T follicular helper cell (primary cell): ENCODE results near the gene GALNT10.

Experiments used
- DNase-seq: peaks from one replicate; pipeline ENCODE4 v3.0.0-alpha.2; 2020; ENCODE audit warnings: low read depth

GALNT10 gene

DNA sequence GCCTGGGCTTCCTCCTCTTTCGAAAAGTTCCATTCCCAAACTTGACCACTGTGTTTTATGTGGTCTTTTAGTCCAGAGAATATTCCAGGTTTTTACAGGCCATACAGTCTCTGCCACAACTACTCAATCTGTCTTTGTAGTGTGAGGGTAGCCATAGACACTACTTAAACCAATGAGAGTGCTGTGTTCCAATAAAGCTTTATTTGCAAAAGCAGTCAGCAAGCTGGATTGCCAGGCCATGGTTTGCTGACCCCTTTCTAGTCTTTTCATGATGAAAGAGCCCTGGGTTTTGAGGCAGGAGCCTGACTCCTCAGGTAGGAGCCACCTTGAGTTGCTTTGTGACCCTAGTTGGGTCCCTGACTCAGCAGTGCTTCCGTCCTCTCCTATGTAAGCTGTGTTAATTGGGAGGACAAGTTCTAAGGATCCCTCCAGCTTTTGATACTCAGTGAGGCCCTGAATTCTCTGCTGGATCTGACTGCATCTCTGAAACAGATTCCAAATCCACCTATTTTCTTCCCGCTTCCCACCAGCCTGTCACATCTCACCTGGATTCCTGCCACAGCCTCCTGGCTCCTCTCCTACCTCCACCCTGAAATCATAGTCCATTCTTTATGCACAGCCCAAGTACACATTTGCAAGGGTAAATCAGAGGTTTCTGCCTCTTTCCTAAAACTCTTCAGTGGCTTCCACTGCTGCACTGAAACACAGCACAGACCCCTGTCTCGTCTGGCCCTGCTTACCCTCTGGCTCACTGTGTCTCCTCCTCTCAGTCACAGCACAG, 13.5 kb downstream of the GALNT10 start:
- no peak for DNase-seq

DNA sequence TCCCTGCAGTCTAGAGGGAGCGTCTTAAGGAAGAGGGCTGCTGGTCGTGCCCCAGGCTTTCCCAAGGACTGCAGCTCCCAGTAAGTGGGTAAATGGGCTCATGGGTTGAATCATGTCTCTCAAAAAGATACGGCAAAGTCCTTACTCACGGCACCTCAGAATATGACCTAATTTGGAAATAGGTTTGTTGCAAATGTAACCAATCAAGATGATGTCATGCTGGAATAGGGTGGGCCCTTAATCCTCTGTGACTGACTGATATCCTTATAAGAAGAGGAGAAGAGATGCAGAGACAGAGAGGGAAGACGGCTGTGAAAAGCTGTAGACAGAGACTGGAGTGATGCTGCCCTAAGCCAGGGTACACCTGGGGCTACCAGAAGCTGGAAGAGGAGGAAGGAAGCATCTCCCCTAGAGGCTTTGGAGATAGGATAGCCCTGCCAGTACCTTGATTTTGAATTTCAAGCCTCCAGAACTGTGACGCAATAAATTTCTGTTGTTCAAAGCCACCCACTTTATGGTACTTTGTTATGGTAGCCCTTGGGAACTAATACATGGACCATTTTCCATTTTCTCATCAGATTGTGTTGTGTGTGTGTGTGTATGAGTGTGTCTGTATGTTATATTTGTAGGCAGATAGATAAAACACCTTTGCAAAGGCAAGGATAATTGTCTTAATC, 15.0 kb downstream of the GALNT10 start:
- DNase-seq: no peak

DNA sequence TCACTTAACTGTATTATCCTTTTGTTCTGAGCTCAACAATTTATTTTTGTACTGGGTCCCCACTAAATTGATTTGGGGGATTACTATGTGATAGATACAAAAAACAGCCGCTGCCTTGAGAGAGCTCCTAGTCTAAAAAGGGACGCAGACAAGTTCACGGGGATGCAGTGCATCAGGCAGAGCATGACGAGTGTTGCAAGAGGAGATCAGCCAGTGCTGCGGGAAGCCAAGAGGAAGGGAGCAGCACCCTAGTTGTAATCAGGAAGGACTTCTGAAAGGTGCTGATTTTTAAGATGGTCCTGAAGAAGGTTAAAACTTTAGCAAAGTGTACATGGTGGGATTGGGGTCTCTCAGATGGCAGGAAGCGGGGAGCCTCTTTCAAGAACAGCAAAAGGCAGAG, 15.8 kb downstream of the GALNT10 start:
- DNase-seq: no peak

DNA sequence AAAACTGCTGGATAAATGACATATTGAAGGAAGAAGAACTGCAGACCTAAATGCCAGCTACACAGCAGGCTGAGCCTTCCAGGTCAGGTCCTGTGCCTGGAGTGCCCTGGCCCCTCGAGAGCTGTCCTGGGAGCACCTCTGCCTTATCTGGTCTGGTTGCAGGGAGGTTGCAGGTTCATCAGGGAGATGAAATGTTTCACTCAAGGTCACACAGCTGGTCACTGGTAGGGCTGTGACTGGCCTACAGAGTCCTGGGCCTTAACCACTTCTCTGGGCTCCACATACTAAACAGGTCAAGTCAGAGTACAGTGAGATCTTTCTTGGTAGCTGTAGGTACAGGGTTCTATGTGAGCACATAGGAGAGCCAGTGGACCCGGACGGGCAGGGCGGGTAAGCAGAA, 16.7 kb downstream of the GALNT10 start:
- no peak for DNase-seq

DNA sequence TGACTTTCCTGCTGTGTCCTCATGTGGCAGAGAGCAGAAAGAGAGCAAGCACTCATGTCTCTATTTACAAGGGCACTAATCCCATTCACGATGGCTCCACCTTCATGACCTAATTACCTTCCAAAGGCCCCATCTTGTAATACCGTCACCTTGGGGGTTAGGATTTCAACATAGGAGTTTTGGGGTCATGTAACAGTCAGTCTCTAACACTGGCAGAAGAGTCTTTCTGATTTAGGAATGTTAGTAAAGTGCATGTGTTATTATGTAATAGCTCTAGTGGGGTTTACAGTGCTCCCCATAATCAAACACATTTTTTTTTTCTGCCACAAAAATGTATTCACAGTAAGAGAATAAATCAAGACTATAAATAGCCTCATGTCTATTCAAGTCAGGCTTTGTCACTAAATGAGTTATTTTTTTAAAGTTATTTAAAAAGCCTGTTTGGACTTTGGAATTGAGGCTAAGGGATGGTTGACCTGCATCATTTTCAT, 19.1 kb downstream of the GALNT10 start:
- DNase-seq: no peak

DNA sequence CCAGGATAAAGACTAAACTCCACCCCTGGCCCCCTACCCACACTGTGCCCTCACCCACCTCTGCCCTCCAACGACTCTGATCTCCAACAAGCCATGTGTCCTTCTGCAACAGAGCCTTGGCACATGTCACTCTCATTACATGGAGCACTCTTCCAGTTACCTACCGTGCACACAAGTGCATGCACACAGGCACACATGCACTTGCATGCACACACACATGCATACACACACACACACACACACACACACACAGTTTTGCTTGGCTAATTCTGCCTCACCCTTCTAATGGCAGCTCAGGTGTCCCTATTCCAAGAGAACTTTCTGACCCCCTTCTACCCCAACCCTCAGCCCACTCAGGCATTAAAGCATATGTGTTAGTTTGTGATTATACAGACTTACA, 19.6 kb downstream of the GALNT10 start:
- DNase-seq: no peak

DNA sequence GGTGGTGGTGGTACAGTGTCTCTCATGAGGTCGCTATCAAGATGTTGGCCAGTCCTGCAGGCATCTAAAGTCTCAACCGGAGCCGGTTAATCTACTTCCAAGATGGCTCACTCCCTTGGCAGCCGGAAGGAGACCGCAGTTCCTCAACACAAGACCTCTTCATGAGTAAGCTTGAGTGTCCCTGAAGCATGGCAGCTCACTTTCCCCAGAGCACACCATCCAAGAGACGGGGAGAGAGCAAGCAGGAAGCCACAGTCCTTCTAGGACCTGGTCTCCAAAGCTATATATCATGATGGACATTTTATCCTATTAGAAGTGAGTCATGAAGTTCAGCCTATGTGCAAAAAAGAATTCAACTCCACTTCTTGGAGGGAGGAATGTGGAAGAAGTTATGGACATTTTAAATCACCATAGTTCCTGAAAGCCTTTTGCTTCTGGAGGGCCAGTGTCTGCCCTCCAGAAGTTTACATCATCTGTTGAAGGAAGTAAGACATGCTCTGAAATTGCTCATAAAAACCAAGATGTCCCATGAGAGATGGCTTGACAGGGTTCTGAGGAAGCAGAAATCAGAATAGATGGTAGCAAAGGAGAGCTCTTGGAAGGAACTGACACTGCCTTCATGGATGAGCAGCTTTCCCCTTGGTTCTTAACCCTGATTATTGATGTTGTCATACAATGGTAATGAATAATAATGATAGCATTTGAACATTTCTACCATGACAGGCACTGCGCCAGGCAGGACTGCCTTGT, 21.3 kb downstream of the GALNT10 start:
- no peak for DNase-seq

DNA sequence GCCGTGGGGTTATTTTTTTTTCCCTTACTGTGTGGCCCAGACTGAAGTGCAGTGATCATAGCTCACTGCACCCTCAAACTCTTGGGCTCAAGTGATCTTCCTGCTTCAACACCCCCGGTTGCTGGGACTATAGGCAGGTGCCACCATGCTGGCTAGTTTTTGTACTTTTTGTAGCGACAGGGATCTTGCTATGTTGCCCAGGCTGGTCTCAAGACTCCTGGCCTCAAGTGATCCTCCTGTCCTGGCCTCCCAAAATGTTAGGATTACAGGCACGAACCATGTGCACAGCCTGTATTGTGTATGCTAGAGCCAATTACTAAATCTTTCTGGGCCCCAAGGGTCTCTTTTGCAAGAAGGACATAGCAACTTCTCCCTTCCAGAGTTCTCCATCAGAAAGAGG, 23.1 kb downstream of the GALNT10 start:
- DNase-seq: no peak

DNA sequence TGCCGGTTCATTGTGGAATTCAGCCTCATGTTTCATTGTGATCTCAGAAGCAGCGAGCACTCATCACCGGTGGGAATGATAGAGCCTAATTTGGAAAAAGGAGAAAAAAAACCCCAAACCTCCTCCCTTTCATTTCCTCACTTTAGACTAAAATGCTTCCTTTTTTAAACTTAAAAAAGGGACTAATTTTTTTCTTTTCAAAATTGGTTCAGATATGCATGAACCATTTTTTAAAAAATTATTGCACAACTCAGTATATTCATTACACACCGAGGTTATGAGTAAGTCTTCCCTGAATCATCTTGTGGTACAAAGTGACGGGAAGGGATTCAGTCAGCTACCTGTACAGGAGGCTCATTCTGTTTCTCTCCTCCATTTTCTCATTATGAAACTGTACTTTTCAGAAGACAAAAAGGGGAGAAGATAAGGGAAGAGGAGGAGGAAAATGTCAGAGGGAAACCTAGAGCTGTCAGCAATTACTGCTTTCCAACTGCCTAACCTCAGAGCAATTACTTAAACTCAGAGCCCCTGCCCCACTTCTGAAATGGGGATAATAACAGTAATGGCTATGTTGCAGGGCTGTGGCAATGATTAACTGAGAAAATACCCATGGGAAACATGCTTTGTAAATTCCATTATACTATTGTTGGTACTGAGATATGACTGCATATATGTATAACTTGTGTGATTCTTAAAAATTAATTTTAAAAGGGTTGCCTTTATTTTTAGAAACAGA, 24.0 kb downstream of the GALNT10 start:
- no peak for DNase-seq

DNA sequence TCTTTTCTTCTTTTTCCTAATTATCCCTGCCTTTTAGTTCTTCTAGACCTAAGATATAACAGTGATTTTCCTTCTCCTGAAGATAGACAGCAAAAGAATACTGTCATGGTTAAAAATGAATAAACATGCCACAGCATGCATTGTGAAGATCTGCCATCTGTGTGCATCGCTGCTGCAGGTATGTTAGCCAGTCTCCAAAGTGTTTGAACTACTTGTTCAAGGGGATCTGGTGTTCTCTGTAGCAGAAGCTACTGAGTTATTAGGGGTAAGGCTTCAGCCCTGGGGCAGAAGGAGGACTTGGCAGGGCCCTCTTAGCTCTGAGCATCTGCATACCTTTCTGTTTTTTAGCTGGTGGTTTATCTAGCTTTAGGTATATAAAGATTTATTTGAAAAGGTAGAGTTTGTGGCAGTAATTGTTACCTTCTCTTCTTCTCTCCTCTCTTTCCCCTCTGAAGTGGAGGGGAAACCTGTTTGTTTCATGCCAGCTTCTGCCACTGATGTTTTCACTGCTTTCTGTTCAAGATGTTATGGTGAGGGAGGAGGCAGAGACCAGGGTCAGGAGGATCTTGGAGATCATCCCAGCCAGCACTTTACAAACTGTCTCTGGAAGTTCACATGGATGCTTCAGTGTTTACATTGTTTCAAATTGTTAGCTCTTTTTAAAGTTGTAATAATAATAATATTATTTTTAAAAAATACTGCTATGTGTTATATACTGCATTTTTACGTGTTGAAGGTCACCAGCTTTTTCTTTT, 25.2 kb downstream of the GALNT10 start:
- DNase-seq: no peak

DNA sequence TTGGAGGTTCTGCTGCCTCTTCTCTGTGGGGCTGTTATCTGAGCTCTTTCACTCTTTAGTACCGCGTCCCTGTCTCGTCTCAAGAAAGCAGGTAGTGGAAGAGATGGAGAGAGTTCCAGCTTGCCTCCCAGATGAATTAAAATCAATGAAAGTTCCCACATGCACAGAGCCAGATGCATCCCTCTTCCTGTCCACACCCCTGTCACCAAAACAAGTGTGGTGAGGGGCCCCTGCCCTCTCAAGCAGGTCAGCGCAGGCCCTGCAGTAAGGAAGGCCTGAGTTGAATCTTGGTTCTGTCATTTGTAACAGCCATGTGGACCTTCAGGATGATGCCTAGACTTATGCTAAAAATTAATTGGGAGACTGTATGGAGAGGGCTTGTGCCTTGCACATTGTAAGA, 26.9 kb downstream of the GALNT10 start:
- DNase-seq: no peak

DNA sequence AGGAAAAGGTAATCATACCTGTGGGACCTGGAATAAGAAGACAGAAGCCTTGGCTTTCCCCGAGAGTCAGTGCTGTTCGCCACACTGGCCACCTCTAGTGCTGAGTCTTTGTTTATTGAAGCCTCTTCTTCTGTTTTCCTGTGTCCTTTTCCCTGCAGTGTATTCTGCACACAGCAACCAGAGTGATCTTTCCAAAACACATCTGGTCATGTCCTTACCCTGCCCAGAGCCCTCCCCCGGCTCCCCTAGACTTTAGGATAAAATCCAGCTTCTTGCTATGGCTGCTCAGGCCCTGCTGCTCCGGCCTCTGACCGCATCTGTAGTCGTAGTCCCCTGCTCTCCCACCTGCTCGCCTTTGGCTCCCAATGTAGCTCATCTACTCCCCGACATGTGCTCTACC, 28.3 kb downstream of the GALNT10 start:
- no peak for DNase-seq

DNA sequence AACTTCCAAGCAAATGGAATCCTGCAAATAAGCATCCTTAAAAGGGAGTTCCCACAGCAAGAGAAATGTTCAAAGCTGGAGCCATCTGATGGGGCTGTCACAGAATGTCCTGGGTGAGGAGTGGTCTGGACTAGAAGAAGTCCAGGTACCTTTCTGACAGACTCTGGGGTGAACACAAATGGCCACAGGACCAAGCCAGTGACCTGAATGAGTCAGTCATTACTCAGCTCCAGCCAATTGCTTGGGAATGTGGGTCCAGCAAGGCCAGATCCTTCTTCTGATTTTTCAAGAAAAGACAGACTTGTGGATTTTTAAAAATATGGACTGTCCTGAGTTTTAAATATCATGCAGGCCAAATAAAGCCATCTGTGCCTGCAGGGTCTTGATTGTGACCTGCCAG, 30.1 kb downstream of the GALNT10 start:
- no peak for DNase-seq

DNA sequence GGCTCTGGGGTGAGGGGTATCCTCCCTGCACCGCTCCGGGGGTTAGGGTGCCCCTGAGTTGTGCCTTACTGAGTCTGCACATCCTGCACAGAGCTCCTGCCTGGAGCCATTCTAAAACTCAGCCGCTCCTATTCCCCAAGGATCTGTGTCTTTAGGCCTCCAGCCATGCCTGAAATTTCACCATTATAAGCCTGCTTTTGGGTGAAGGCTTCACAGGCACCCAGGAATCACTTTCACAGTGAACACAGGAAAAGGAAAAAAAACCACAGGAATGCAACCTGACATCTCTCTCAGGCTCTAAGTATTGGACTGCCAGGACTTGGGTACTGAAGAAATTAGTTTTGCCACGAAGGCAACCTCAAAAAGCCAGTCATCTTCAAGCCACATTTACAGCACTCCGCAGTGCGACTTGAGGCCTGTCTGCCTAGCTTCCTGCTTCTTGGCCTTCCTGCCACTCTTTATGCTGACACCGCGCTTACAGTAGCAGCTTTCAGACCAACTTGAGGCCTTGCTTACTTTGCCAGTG, 30.9 kb downstream of the GALNT10 start:
- peak; percentile 24 for DNase-seq

DNA sequence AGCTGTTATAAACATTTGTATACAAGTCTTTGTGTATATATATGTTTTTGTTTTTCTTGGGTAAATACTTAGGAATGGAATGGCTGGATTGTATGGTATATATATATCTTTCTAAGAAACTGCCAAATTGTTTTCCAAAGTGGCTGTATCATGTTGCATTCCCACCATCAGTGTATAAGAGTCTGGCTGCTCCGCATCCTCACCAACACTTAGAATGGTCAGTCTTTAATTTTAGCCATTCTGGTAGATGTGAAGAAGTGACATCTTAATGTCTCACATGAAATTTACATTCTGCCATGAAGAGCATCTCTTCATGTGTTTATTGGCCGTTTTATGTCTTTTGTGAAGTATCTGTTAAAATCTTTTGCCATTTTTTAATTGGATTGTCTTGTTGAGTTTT, 31.9 kb downstream of the GALNT10 start:
- DNase-seq: no peak

DNA sequence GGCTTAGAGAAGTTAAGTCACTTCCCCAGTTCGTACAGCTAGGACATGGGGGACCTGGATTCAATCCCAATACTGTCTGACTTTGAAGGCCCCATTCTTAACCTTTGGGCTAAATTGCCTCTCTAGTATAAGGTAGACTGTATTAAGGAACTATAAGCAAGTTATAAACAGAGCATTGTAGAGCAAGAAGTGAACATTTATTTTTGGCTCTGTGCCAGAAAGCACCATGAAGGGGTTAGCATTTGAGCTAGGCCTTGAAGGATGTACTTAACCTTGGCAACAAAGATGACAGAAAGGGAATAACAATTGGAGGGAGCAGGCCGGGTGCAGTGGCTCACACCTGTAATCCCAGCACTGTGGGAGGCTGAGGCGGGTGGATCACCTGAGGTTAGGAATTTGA, 32.8 kb downstream of the GALNT10 start:
- no peak for DNase-seq

DNA sequence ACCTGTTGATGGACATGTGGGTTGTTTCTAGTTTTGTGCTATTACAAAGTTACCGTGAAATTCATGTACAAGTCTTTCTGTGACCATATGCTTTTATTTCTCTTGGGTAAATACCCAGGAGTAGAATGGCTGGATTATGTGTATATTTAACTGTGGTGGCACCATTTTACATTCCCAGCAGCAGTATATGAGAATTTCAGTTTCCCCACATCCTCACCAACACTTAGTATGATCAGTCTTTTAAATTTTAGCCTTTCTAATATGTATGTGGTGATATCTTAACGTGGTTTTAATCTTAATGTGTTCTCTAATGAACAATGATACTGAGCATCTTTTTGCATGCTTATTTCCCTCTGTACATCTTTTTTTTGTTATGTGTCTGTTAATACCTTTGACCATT, 36.6 kb downstream of the GALNT10 start:
- no peak for DNase-seq

DNA sequence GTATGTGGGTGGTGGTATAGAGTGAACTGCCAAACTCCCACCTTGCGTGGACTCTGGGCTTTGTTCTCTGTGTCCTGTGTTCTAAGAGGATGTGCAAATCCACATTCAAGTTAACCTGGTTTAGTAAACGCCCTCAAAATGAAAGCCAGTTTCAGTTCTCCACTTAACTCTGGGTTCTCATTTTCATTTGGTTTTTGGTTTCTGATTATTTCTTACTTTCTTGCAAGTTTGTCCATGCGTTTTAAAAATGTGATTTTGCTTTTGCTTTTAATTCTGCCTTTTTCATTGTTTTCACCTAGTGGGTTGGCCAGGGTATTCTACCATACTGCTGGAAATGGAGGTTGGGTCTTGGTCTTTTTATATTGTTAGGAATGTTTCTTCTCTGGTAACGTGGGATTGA, 38.2 kb downstream of the GALNT10 start:
- no peak for DNase-seq

DNA sequence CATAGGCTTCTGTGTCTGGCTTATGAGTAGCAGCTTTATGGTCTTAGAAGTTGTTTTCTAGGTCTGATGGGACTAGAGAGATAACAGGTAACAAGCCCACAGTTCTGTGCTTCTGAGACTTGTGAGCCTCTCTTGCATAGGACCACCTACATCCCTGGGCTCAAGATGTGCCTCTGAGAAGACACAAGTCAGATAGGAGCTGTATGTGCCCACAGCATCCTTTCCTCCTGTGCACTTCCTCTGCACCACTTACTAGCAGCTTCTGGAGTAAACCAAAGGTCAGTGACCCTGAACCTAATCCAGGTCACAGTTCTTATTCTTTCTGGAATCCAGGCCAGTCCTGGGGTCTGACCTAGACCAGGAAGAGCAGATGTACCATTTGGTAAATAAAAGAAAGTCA, 40.0 kb downstream of the GALNT10 start:
- no peak for DNase-seq

DNA sequence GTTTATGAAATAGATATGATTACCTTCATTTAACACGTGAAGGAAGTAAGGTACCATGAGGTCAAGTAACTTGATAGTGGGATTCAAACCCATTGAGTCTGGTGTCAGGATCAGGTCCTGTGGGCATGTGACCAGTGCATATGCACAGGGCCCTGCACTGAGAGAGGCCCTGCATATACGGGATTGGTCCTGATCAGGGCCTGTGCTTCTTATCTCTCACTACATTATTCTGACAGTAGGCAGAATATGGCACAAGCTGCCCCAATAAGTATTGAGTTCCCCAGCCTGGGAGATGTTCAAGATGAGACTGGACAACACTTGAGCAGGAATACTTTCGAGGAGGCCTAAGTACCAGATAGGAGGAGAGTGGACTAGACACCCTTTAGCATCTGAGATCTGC, 44.0 kb downstream of the GALNT10 start:
- no peak for DNase-seq

DNA sequence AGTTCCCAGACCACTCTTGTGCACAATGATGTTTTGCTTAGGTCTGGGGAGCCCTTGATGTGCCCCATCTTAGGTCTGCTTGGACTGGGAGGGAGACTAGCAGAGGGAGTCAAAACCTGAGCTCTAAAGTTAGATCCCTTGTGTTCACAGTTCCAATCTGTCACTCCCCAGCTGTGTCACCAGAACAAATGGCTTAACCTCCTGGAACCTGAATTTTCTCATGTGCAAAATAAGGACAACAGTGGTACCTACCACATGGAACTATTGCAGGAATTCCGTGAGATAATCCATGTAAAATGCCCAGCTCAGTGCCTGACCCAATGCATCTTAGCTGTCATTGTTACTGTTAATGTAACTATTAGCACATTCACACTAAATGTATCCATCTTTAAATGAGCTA, 45.5 kb downstream of the GALNT10 start:
- no peak for DNase-seq
